ENCODE measurements around the gene DNAJC5G.
"Not testable (repeated sequence)": the region's sequence is repeated elsewhere in the genome, so short reads cannot be mapped to it uniquely, and the experiment has no call there.

Gene DNAJC5G

GRCh38 chr2:27281855-27282559 lies 6.8 kb downstream of the DNAJC5G start, which contains the start of gene TRIM54:
TRIM54 (plus strand) TSS chr2:27282429; CDS start chr2:27282732, 303 bp downstream.
- no peak for DNase-seq

GRCh38 chr2:27282892-27283291 lies 7.7 kb downstream of the DNAJC5G start:
- no peak for DNase-seq

- DNase-seq = no peak
Measured at GRCh38 chr2:27284996-27285395, 9.8 kb downstream of the DNAJC5G start.

GRCh38 chr2:27285481-27285880 lies 10.2 kb downstream of the DNAJC5G start:
- DNase-seq = no peak

- DNase-seq = no peak
Measured at GRCh38 chr2:27288610-27289009, 13.4 kb downstream of the DNAJC5G start.

DNA sequence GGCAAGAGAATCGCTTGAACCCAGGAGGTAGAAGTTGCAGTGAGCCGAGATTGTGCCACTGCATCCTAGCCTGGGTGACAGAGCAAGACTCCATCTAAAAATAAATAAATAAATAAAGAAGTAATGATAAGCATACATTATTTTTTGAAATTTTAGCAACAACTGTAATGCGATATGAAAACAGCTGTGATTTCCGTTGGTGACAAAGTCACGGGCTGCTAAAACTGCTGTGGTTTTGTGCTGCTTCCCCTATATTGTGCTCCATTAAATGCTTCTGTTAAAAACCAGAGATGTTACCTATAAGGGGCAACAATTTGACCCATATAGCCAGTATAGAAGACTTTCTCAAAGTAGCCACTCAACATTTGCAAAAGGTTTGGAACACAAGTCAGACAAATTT lies 15.3 kb downstream of the DNAJC5G start:
- no peak for DNase-seq

DNA sequence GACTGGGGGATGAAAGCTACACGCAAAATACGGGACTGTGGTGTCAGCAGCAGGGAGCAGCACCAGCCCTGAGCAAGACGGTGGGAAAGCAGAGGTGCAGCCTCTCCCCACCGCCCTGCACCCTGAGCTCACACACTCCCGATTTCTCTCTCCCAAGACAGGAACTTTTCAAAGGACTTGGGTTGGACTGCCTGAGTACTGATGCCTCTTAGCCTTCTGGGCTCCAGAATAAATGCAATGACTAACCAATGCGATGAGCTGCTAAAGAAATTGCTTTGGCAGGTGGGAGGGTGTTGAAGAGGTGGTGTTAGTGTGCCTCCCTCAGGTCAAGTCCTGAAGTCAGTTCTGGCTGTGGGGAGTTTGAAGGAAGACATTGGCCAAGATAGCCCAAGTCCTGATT lies 16.6 kb downstream of the DNAJC5G start:
- DNase-seq = no peak

- DNase-seq = no peak
Measured at GRCh38 chr2:27294928-27295327, 19.7 kb downstream of the DNAJC5G start.

GRCh38 chr2:27296481-27296880 lies 21.2 kb downstream of the DNAJC5G start:
- DNase-seq = no peak

DNA sequence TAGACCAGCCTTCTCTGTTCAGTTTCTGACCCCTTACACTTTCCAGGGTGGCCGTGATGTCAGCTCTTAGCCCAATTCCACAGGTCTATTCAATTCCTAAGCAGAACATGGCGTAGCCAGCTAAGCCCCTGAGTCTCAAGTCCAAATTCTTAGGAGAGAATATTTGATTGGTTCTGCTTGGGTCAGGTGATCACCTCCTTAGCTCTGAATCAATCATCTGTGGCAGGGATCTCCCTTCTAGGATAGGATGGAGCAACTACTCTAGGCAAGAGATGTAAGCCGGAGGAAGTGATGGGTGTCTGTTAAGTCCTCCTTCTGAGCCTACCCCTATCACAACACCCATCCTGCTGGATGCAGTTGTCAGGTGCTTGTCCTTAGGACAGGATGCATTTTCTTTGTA lies 22.0 kb downstream of the DNAJC5G start:
- DNase-seq = no peak

GRCh38 chr2:27298391-27299080 lies 23.3 kb downstream of the DNAJC5G start:
- DNase-seq = no peak

DNA sequence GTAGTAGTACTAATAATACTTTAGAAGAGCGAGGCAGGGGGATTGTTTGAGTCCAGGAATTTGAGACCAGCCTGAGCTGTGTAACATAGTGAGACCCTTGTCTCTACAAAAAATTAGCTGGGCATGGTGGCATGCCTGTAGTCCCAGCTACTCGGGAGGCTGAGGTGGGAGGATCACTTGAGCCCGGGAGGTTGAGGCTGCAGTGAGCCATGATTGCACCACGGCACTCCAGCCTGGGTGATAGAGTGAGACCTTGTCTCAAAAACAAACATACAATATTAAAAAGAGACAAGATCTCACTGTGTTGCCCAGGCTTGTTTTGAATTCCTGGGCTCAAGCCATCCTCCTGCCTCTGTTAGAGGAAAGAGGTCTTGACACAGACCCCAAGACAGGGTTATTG lies 25.4 kb downstream of the DNAJC5G start:
- not testable (repeated sequence) for DNase-seq

DNA sequence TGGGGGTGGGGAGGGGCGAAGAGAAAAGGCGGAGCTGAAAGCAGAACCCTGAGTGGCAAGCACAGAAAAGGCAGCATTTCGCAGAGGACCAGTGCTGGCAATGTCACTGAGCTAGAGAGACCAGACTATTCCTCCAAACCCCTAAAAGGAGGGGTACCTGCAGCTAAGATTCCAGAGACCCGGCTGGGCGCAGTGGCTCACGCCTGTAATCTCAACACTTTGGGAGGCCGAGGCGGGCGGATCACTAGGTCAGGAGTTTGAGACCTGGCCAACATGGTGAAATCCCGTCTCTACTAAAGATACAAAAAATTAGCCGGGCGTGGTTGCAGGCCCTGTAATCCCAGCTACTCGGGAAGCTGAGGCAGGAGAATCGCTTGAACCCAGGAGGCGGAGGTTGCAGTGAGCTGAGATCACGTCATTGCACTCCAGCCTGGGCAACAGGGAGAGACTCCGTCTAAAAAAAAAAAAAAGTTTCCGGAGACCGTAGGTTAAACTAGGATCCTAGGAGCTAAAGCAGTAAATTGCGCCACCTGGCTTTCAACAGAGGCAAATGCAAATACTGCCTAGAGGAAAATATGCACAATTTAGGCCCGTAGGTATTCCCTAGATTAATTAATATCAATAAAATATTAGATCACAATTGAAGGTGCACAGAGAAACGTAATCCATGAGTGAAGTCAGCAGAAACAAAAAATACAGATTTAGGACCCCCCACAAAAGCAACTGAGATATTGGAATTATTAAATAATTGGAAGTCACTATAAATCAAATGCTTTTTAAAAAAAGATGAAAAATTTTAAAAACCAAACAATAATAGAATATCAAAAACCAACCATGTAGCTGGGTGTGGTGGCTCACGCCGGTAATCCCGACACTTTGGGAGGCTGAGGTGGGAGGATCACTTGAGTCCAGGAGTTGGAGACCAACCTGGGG lies 28.1 kb downstream of the DNAJC5G start:
- peak; percentile 71 for DNase-seq

- DNase-seq = no peak
Measured at GRCh38 chr2:27304488-27305240, 29.4 kb downstream of the DNAJC5G start.

DNA sequence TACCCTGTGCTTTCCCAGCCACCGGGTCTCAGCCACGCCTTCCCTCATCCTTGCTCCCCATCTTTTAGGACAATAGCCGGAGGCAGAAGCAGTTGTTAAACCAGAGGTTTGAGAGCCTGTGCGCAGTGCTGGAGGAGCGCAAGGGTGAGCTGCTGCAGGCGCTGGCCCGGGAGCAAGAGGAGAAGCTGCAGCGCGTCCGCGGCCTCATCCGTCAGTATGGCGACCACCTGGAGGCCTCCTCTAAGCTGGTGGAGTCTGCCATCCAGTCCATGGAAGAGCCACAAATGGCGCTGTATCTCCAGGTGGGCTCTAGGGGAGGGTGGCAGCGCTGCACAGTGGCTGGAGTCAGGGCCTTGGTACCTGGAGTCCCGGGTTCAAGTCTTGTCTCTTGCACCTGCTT lies 30.3 kb downstream of the DNAJC5G start:
- DNase-seq = no peak

- DNase-seq = peak; percentile 63
Measured at GRCh38 chr2:27306136-27306535, 30.9 kb downstream of the DNAJC5G start.

GRCh38 chr2:27306573-27307286 lies 31.5 kb downstream of the DNAJC5G start:
- DNase-seq = peak; percentile 79

- no peak for DNase-seq
Measured at GRCh38 chr2:27307287-27307544, 32.0 kb downstream of the DNAJC5G start.

GRCh38 chr2:27307545-27308358 lies 32.5 kb downstream of the DNAJC5G start:
- no peak for DNase-seq

DNA sequence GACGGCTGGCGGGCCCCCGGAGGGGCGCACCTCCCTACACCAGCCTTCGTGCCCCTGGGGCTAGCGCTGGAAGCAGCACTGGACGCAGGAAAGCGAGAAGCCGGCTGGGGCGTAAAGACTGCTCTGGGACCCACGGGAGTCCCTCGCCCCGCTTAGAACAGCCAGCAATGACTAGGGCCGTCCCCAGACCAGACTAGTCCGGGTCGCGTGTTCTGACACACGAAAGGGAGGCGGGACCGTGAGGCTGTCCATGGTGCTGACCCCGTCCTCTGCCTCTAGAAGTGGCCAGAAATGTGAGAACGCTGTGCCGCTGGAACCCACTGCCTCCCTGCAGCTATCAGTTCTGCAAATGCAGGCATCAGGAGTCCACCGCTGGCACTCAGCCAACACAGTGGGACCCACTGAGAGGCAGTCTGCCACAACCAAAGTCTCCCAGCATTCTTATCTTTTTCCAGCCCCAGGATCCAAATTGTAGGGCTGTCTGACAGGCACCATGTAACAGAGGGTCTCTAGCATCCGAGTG lies 33.2 kb downstream of the DNAJC5G start, which contains the start of gene UCN:
Gene UCN (minus strand): TSS at position 87 of the 523 bp plus-strand sequence. CDS start 550 bp downstream, outside the sequence.
- no peak for DNase-seq

GRCh38 chr2:27309651-27310050 lies 34.4 kb downstream of the DNAJC5G start:
- DNase-seq = no peak

Data from activated CD8-positive, alpha-beta memory T cell treated with anti-CD3 and anti-CD28 coated beads for 24 hours (primary cell).